Vagina (tissue), 2 donors: ENCODE results near the gene NUP210L. TPM values are rescaled to one million over a fixed set of nuclear protein-coding genes. Genes with fewer than 3 reads are reported as not detected.

Source experiments
- DNase-seq, 2 donors: peaks; one replicate each; pipeline ENCODE4 v3.0.0-alpha.2; 2017; ENCODE audit errors: extremely low spot score in 2 of 2
- H3K27ac ChIP-seq: fragments of 200-600 bp; sonication (generic); one replicate; pipeline ENCODE4 v1.5.1; 2019
- H3K27me3 ChIP-seq: fragments of 200-600 bp; sonication (generic); one replicate; pipeline ENCODE4 v1.5.1; 2019
- H3K36me3 ChIP-seq, 2 donors: fragments of 200-600 bp; sonication (generic); one replicate each; pipeline ENCODE4 v1.5.1; 2017 to 2019
- H3K4me1 ChIP-seq: fragments of 200-600 bp; sonication (generic); one replicate; pipeline ENCODE4 v1.5.1; 2019
- H3K4me3 ChIP-seq, 2 donors: fragments of 200-600 bp; sonication (generic); 1 replicate in 1 of 2; 2 replicates in 1 of 2; pipeline ENCODE4 v1.5.1; 2016 to 2019
- H3K9me3 ChIP-seq: fragments of 200-600 bp; sonication (generic); one replicate; pipeline ENCODE4 v1.5.1; 2019
- POLR2A ChIP-seq, 2 donors: fragments of 450-650 bp; IDR thresholded peaks; one replicate each; pipeline ENCODE4 v1.6.1; 2017; ENCODE audit warnings: antibody characterized with exemption in 2 of 2, mild to moderate bottlenecking in 2 of 2, moderate library complexity in 2 of 2
- POLR2AphosphoS5 ChIP-seq, 2 donors: sonication (generic); formaldehyde crosslinking; IDR thresholded peaks; one replicate each; pipeline ENCODE4 v1.9.0; 2017; ENCODE audit warnings: antibody characterized with exemption in 2 of 2, mild to moderate bottlenecking in 2 of 2, low read depth in 1 of 2; ENCODE audit not compliant: insufficient read depth in 1 of 2
- intact Hi-C: fragments of 100-400 bp; cut with DNase I; formaldehyde crosslinking; loops from one replicate; pipeline ENCODE4 v1.15.1; 2023
- total RNA-seq: library from RNA; depleted of rRNA; stranded (reverse); fragments of >200 nt; gene quantifications from one replicate; pipeline ENCODE4 v1.2.3, GENCODE V29; 2016
- TF ChIP-seq, protein P1 (sequence below), 3 experiments: fragments of 450-650 bp in 2 of 3; fragments of 200-600 bp in 1 of 3; sonication (generic) in 1 of 3; IDR thresholded peaks; one replicate each; pipeline ENCODE4 v1.5.1; 2017 to 2019; ENCODE audit warnings: antibody characterized with exemption in 3 of 3, mild to moderate bottlenecking in 2 of 3, moderate library complexity in 2 of 3

The NUP210L gene
- total RNA-seq, 1 donor from 2014 or later: not detected

- TF ChIP-seq, protein P1, sequence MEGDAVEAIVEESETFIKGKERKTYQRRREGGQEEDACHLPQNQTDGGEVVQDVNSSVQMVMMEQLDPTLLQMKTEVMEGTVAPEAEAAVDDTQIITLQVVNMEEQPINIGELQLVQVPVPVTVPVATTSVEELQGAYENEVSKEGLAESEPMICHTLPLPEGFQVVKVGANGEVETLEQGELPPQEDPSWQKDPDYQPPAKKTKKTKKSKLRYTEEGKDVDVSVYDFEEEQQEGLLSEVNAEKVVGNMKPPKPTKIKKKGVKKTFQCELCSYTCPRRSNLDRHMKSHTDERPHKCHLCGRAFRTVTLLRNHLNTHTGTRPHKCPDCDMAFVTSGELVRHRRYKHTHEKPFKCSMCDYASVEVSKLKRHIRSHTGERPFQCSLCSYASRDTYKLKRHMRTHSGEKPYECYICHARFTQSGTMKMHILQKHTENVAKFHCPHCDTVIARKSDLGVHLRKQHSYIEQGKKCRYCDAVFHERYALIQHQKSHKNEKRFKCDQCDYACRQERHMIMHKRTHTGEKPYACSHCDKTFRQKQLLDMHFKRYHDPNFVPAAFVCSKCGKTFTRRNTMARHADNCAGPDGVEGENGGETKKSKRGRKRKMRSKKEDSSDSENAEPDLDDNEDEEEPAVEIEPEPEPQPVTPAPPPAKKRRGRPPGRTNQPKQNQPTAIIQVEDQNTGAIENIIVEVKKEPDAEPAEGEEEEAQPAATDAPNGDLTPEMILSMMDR (IDR thresholded peaks at IDR 0.05): no peak
- TF ChIP-seq POLR2AphosphoS5 (IDR thresholded peaks at IDR 0.05; ENCODE audit: insufficient read depth in 1 of 2, low read depth in 1 of 2) (peak; percentile 97 to 100), POLR2A (IDR thresholded peaks at IDR 0.05) (peak; percentile 91 to 97)
- no peaks in the 10 kb centered on the region for H3K27me3 ChIP-seq
- H3K27ac ChIP-seq: peak overlapping the region; percentile 94
- H3K9me3 ChIP-seq: no peaks in the 10 kb centered on the region
- peak; percentile 95 to 97 for DNase-seq
- peaks cover 38% of the 10 kb centered on the region for H3K4me1 ChIP-seq
- H3K36me3 ChIP-seq: no peaks in the 10 kb centered on the region
- H3K4me3 ChIP-seq: peak overlapping the region; percentile 84 to 88
- intact Hi-C loops: loop anchor here (2.0 kb wide), 1 partner anchor 38 kb away; the partner anchor contains the start of gene UBAP2L
Observed at GRCh38 chr1:154183046-154183915, 28.4 kb upstream of the NUP210L start.

- peaks cover 46% of the 10 kb centered on the region for H3K4me1 ChIP-seq
Observed at GRCh38 chr1:154182344-154183045, 27.6 kb upstream of the NUP210L start.

DNA sequence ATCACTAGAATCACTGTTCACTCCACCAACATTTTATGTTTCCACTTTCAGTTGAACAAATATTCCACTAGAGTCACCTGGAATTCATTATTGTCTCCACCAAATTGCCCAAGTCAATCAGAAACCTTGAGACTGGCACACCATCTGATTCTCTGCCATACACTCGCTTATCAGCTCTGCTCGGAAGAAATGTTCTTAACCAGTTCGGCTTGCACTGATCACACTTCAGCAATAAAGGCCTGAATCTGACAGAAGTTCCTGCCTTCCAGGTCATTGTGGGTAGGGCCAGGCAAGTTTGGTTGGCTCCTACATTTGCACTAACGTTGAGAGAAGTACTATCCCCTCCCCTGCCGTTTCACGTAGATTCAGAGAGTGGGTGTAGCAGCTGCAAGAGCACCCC, 27.1 kb upstream of the NUP210L start:
- Histone ChIP-seq H3K4me3 (peak overlapping the region; percentile 84 to 88), H3K9me3 (no peaks in the 10 kb centered on the region), H3K27me3 (no peaks in the 10 kb centered on the region), H3K36me3 (no peaks in the 10 kb centered on the region), H3K4me1 (peaks cover 52% of the 10 kb centered on the region), H3K27ac (peak overlapping the region; percentile 94)
- TF ChIP-seq, protein P1 (IDR thresholded peaks at IDR 0.05): no peak
- TF ChIP-seq POLR2A (IDR thresholded peaks at IDR 0.05) (no peak), POLR2AphosphoS5 (IDR thresholded peaks at IDR 0.05; ENCODE audit: insufficient read depth in 1 of 2, low read depth in 1 of 2) (no peak)
- DNase-seq: no peak
- intact Hi-C loops: loop anchor here (2.0 kb wide), 1 partner anchor 39 kb away; the partner anchor contains the start of gene UBAP2L

More at GRCh38 chr1:154182344-154183045, 27.6 kb upstream of the NUP210L start:
- Histone ChIP-seq H3K27me3 (no peaks in the 10 kb centered on the region), H3K27ac (peak overlapping the region; percentile 94), H3K36me3 (no peaks in the 10 kb centered on the region), H3K4me3 (peak overlapping the region; percentile 84 to 88), H3K9me3 (no peaks in the 10 kb centered on the region)
- TF ChIP-seq POLR2A (IDR thresholded peaks at IDR 0.05) (no peak), POLR2AphosphoS5 (IDR thresholded peaks at IDR 0.05; ENCODE audit: insufficient read depth in 1 of 2, low read depth in 1 of 2) (no peak)
- TF ChIP-seq, protein P1 (IDR thresholded peaks at IDR 0.05): no peak
- intact Hi-C loops: loop anchor here (2.0 kb wide), 1 partner anchor 38 kb away; the partner anchor contains the start of gene UBAP2L
- DNase-seq: no peak

- Histone ChIP-seq H3K4me3 (no peak overlapping the region), H3K36me3 (peaks cover 0 to 7% of the 10 kb centered on the region in 2 donors), H3K27ac (no peak overlapping the region), H3K4me1 (peaks cover 67% of the 10 kb centered on the region), H3K9me3 (no peaks in the 10 kb centered on the region), H3K27me3 (no peaks in the 10 kb centered on the region)
- intact Hi-C loops: no loop called here
- TF ChIP-seq POLR2AphosphoS5 (IDR thresholded peaks at IDR 0.05; ENCODE audit: insufficient read depth in 1 of 2, low read depth in 1 of 2) (no peak), POLR2A (IDR thresholded peaks at IDR 0.05) (no peak)
- TF ChIP-seq, protein P1 (IDR thresholded peaks at IDR 0.05): no peak
- no peak for DNase-seq
Observed at GRCh38 chr1:154179946-154180687, 25.2 kb upstream of the NUP210L start.
